Fibroblast of lung (primary cell): ENCODE results near the gene TH. TPM values are rescaled to one million over a fixed set of nuclear protein-coding genes. Genes with fewer than 3 reads are reported as not detected.

Source experiments
- DNase-seq, 2 donors: peaks; one replicate each; pipeline versions ENCODE4 v3.0.0 to v3.0.0-alpha.2; 2010; ENCODE audit warnings: low read depth in 2 of 2
- H2AFZ ChIP-seq: 2 replicates; pipeline ENCODE4 v1.5.1; 2012; ENCODE audit warnings: low read length, control low read depth, inconsistent platforms
- H3K27ac ChIP-seq: 2 replicates; pipeline ENCODE4 v1.5.1; 2011; ENCODE audit warnings: low read length, control low read depth; ENCODE audit not compliant: insufficient read depth
- H3K27me3 ChIP-seq: 2 replicates; pipeline ENCODE4 v1.5.1; 2011; ENCODE audit warnings: mild to moderate bottlenecking, low read length; ENCODE audit not compliant: control insufficient read depth, insufficient read depth
- H3K36me3 ChIP-seq: 2 replicates; pipeline ENCODE4 v1.5.1; 2011; ENCODE audit warnings: low read length; ENCODE audit not compliant: control insufficient read depth, insufficient read depth
- H3K4me1 ChIP-seq: 2 replicates; pipeline ENCODE4 v1.5.1; 2011; ENCODE audit warnings: low read length; ENCODE audit not compliant: control insufficient read depth, insufficient read depth; ENCODE audit errors: extremely low read depth
- H3K4me2 ChIP-seq: 2 replicates; pipeline ENCODE4 v1.5.1; 2011; ENCODE audit warnings: low read length, control low read depth; ENCODE audit not compliant: insufficient read depth; ENCODE audit errors: extremely low read depth
- H3K4me3 ChIP-seq, 4 experiments: fragments of 200-600 bp in 1 of 4; sonication (generic) in 1 of 4; replicated peaks in 1 of 4; 2 replicates each; pipeline ENCODE4 v1.5.1; 2011 to 2016; ENCODE audit warnings: low read length in 4 of 4, low read depth in 3 of 4, mild to moderate bottlenecking in 3 of 4, control low read depth in 2 of 4, inconsistent platforms in 1 of 4, mixed read lengths in 1 of 4; ENCODE audit not compliant: insufficient read depth in 1 of 4; ENCODE audit errors: control extremely low read depth in 1 of 4
- H3K79me2 ChIP-seq: 2 replicates; pipeline ENCODE4 v1.5.1; 2012; ENCODE audit warnings: mild to moderate bottlenecking, low read length, inconsistent platforms; ENCODE audit not compliant: control insufficient read depth, insufficient read depth
- H3K9ac ChIP-seq: 2 replicates; pipeline ENCODE4 v1.5.1; 2011; ENCODE audit warnings: mild to moderate bottlenecking, low read length, control low read depth; ENCODE audit not compliant: insufficient read depth
- H3K9me3 ChIP-seq: 2 replicates; pipeline ENCODE4 v1.5.1; 2012; ENCODE audit warnings: low read depth, low read length; ENCODE audit not compliant: control insufficient read depth, insufficient read depth
- H4K20me1 ChIP-seq: 2 replicates; pipeline ENCODE4 v1.5.1; 2011; ENCODE audit warnings: low read length; ENCODE audit not compliant: control insufficient read depth, insufficient read depth; ENCODE audit errors: extremely low read depth
- EZH2 ChIP-seq: IDR thresholded peaks from 2 replicates; pipeline ENCODE4 v1.5.1; 2012; ENCODE audit warnings: low read length, control low read depth, mild to moderate bottlenecking; ENCODE audit errors: missing control alignments
- polyA plus RNA-seq, 2 donors: library from polyadenylated mRNA; depleted of rRNA in 1 of 2; stranded (reverse) in 1 of 2; unstranded in 1 of 2; fragments of >200 nt; gene quantifications; 2 replicates each; pipeline ENCODE4 v1.2.1, GENCODE V29; 2011 to 2012; ENCODE audit warnings: missing spikeins in 1 of 2
- total RNA-seq: library from RNA; depleted of rRNA; stranded (reverse); fragments of >200 nt; gene quantifications from 2 replicates; pipeline ENCODE4 v1.2.1, GENCODE V29; 2014
- TF ChIP-seq, protein P1 (sequence below), 2 donors: IDR thresholded peaks in 1 of 2; conservative IDR thresholded peaks in 1 of 2; 1 replicate in 1 of 2; 2 replicates in 1 of 2; pipeline ENCODE4 v1.5.1; 2011 to 2012; ENCODE audit warnings: low read length in 2 of 2, control low read depth in 1 of 2, inconsistent platforms in 1 of 2, low read depth in 1 of 2, mild to moderate bottlenecking in 1 of 2

Gene TH
- total and polyA plus RNA-seq, 2 donors (not counting 1 experiment from before 2014, with no cell fraction given) = 0.17 TPM; not detected in 1

DNA sequence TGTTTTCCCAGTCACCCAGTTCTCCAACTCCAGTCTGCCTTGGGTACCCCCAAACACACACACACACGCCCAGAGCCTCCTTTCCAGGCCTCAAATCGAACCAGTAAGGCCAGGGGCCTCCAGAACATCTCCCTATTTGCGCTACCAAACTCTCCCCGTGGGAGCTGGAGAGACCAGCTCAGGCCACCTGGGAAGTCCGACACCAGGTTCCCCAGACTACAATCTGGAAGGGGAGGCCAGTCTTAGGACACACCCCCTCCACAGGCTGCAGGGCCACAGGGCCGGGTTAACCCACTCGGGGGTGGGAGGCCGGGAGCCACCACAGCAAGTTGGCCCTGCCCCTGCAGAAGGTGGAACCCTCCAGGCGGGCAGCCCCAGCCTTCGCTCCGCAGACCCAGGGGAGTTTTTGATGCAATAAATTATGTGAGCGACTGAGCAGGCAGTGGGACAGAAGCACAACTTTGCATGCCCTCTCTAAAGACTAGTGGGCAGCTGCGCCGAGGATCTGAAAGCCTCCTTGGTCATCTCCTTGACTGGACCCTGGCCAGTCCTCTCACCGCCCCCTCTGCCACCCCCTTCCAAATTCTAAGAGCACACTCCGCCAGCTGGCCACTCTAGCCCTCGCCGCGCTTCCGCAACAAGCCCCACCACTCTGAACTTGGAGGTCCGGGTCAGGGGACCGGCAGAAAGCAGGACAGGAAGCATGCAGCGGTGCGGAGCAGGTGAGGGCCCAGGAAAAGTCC lies 35.2 kb downstream of the TH start:
- TF ChIP-seq, protein P1, sequence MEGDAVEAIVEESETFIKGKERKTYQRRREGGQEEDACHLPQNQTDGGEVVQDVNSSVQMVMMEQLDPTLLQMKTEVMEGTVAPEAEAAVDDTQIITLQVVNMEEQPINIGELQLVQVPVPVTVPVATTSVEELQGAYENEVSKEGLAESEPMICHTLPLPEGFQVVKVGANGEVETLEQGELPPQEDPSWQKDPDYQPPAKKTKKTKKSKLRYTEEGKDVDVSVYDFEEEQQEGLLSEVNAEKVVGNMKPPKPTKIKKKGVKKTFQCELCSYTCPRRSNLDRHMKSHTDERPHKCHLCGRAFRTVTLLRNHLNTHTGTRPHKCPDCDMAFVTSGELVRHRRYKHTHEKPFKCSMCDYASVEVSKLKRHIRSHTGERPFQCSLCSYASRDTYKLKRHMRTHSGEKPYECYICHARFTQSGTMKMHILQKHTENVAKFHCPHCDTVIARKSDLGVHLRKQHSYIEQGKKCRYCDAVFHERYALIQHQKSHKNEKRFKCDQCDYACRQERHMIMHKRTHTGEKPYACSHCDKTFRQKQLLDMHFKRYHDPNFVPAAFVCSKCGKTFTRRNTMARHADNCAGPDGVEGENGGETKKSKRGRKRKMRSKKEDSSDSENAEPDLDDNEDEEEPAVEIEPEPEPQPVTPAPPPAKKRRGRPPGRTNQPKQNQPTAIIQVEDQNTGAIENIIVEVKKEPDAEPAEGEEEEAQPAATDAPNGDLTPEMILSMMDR (conservative IDR thresholded peaks at IDR 0.05 in 1 of 2, IDR thresholded peaks at IDR 0.05 in 1 of 2; ENCODE audit: low read depth in 1 of 2, low read length in 2 of 2) = no peak
- Histone ChIP-seq H3K4me1 (no peaks in the 10 kb centered on the region), H3K36me3 (no peaks in the 10 kb centered on the region), H2AFZ (no peak overlapping the region), H3K27me3 (peaks cover 24% of the 10 kb centered on the region), H3K4me3 (peak overlapping the region in 1 of 4 experiments; percentile 24), H3K4me2 (no peak overlapping the region), H3K9me3 (no peaks in the 10 kb centered on the region), H3K79me2 (no peaks in the 10 kb centered on the region), H4K20me1 (peaks cover under 1% of the 10 kb centered on the region), H3K27ac (no peak overlapping the region), H3K9ac (no peak overlapping the region)
- no peak for DNase-seq

DNA sequence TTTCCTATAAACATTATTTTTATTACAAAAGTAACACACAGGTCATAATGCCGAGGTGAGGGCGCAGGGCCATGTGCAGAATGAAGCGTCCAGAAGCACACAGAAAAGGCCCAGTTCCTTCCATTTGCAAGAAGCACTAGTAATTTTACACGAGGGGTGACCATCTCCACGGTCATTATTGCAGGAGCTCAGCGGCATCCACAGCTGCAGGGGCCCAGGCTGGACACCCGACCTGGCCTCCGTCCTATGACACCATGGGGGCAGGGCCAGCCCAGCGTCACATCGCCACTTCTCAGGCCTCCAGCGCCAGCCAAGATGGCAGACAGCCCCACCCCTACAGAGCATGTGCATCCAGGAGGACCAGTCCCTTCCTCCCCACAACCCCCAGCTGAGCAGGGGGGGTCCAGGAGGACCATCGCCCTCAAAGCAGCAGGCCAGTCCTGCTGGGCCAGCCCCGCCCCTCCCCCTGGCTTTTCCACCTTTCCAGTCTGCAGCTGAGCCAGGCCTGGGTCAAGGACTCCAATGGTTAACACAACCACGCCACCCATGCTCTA lies 35.9 kb downstream of the TH start:
- Histone ChIP-seq H3K4me2 (no peak overlapping the region), H3K9ac (no peak overlapping the region), H3K9me3 (no peaks in the 10 kb centered on the region), H3K27me3 (peaks cover 17% of the 10 kb centered on the region), H3K36me3 (no peaks in the 10 kb centered on the region), H3K4me1 (no peaks in the 10 kb centered on the region), H3K4me3 (peak overlapping the region in 1 of 4 experiments; percentile 3), H3K27ac (no peak overlapping the region), H4K20me1 (no peaks in the 10 kb centered on the region), H3K79me2 (no peaks in the 10 kb centered on the region), H2AFZ (no peak overlapping the region)
- TF ChIP-seq, protein P1 (conservative IDR thresholded peaks at IDR 0.05 in 1 of 2, IDR thresholded peaks at IDR 0.05 in 1 of 2; ENCODE audit: low read depth in 1 of 2, low read length in 2 of 2) = no peak
- no peak for TF ChIP-seq EZH2
- DNase-seq = no peak

DNA sequence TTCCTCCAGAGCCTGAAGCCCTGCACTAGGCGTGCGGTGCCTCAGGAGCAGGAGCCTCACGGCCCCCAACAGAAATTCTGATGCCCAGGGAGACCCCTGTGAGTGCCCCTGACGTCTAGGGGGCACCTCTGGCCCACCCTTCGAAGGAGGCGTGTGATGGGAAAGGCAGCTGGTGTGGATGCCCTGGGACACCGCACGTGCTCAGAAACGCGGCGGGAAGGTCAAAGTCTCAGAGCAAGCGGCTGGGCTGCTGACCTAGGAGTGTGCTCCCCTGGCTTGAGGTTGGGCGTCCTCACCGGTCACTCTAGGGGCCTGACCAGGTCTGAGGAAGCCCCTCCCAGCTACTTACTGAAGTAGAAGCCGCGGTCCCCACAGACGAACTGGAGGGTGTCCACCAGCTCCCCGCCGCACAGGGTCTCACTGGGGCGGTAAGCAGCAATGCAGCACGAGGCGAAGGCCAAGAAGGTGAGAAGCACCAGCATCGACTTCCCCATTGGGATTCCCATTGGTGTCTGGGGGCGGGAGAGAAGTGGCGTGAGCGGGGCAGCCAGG lies 36.5 kb downstream of the TH start:
- H3K9ac ChIP-seq = no peak overlapping the region
- no peaks in the 10 kb centered on the region for H3K36me3 ChIP-seq
- no peak overlapping the region for H2AFZ ChIP-seq
- peaks cover 14% of the 10 kb centered on the region for H3K27me3 ChIP-seq
- H3K79me2 ChIP-seq = no peaks in the 10 kb centered on the region
- no peak overlapping the region for H3K27ac ChIP-seq
- H3K4me2 ChIP-seq = no peak overlapping the region
- no peaks in the 10 kb centered on the region for H3K4me1 ChIP-seq
- no peaks in the 10 kb centered on the region for H4K20me1 ChIP-seq
- H3K9me3 ChIP-seq = no peaks in the 10 kb centered on the region
- no peak for DNase-seq
- no peak for TF ChIP-seq EZH2
- TF ChIP-seq, protein P1 (conservative IDR thresholded peaks at IDR 0.05 in 1 of 2, IDR thresholded peaks at IDR 0.05 in 1 of 2; ENCODE audit: low read depth in 1 of 2, low read length in 2 of 2) = no peak
- H3K4me3 ChIP-seq = no peak overlapping the region
